HFF-Myc (cell line): ENCODE measurements around the gene PAPOLB.
A peak's percentile ranks its signal among the peaks of the same experiment; 100 is the strongest.

ENCODE experiments used
- DNase-seq: peaks from one replicate; pipeline ENCODE4 v3.0.0-alpha.2; 2011; ENCODE audit warnings: low read depth; ENCODE audit errors: extremely low read depth
- H3K4me3 ChIP-seq: replicated peaks from 2 replicates; pipeline ENCODE4 v1.5.1; 2011; ENCODE audit warnings: low read depth, mild to moderate bottlenecking, control low read depth, low read length
- CTCF ChIP-seq: IDR thresholded peaks from 2 replicates; pipeline ENCODE4 v1.5.1; 2012; ENCODE audit warnings: mild to moderate bottlenecking, low read depth, low read length, control low read depth; ENCODE audit errors: missing control alignments

PAPOLB gene

GRCh38 chr7:4854916-4855315 lies 6.9 kb downstream of the PAPOLB start:
- no peak overlapping the region for H3K4me3 ChIP-seq
- DNase-seq, result no peak
- TF ChIP-seq CTCF, result no peak

GRCh38 chr7:4851459-4852422 lies 10.1 kb downstream of the PAPOLB start:
- TF ChIP-seq CTCF, result no peak
- DNase-seq, result no peak

GRCh38 chr7:4850262-4850795 lies 11.5 kb downstream of the PAPOLB start:
- no peak for TF ChIP-seq CTCF
- no peak for DNase-seq

More at GRCh38 chr7:4851459-4852422, 10.1 kb downstream of the PAPOLB start:
- H3K4me3 ChIP-seq, result no peak overlapping the region

GRCh38 chr7:4849390-4849789 lies 12.4 kb downstream of the PAPOLB start:
- TF ChIP-seq CTCF, result peak; percentile 48
- no peak overlapping the region for H3K4me3 ChIP-seq

More at GRCh38 chr7:4850262-4850795, 11.5 kb downstream of the PAPOLB start:
- no peak overlapping the region for H3K4me3 ChIP-seq

GRCh38 chr7:4845740-4846142 lies 16.1 kb downstream of the PAPOLB start:
- peak; percentile 31 for TF ChIP-seq CTCF
- H3K4me3 ChIP-seq, result no peak overlapping the region
- DNase-seq, result no peak

More at GRCh38 chr7:4849390-4849789, 12.4 kb downstream of the PAPOLB start:
- DNase-seq, result peak; percentile 30

- TF ChIP-seq CTCF, result no peak
- no peak overlapping the region for H3K4me3 ChIP-seq
- no peak for DNase-seq
These were observed 19.3 kb downstream of the PAPOLB start for GRCh38 chr7:4842319-4843064.
